Hepatocyte (in vitro differentiated cells): ENCODE results near the gene SSPN.

Source experiments
- CTCF ChIP-seq: fragments of 200-600 bp; sonication (generic); IDR thresholded peaks from 2 replicates; pipeline ENCODE4 v1.5.1; 2016; ENCODE audit warnings: antibody characterized with exemption, mild to moderate bottlenecking; ENCODE audit not compliant: poor library complexity
- EZH2phosphoT487 ChIP-seq: fragments of 200-600 bp; sonication (generic); IDR thresholded peaks from one replicate; pipeline ENCODE4 v1.6.1; 2018; ENCODE audit warnings: antibody characterized with exemption, mild to moderate bottlenecking, low read depth, moderate library complexity; ENCODE audit not compliant: unreplicated experiment, severe bottlenecking

- no peak for TF ChIP-seq CTCF
- no peak for TF ChIP-seq EZH2phosphoT487
Observed at GRCh38 chr12:26280869-26281268, 85.5 kb downstream of the SSPN start.
